Mucosa of rectum (tissue), 2 donors: Measurements from ENCODE around the gene CCDC127.
"Not testable (repeated sequence)": the region's sequence is repeated elsewhere in the genome, so short reads cannot be mapped to it uniquely, and the experiment has no call there.

Experiments used
- H3K27ac ChIP-seq, 2 donors: one replicate each; pipeline ENCODE4 v1.7.0; 2013; ENCODE audit warnings: inconsistent platforms in 2 of 2, low read depth in 2 of 2, low read length in 2 of 2
- H3K27me3 ChIP-seq, 2 donors: one replicate each; pipeline ENCODE4 v1.7.0; 2013; ENCODE audit warnings: low read length in 2 of 2; ENCODE audit not compliant: control insufficient read depth in 2 of 2, insufficient read depth in 2 of 2
- H3K36me3 ChIP-seq, 2 donors: one replicate each; pipeline ENCODE4 v1.7.0; 2013; ENCODE audit warnings: low read length in 2 of 2; ENCODE audit not compliant: control insufficient read depth in 2 of 2, insufficient read depth in 2 of 2
- H3K4me1 ChIP-seq, 2 donors: one replicate each; pipeline ENCODE4 v1.7.0; 2013; ENCODE audit warnings: low read length in 2 of 2, mild to moderate bottlenecking in 1 of 2; ENCODE audit not compliant: control insufficient read depth in 2 of 2, insufficient read depth in 2 of 2
- H3K4me3 ChIP-seq, 2 donors: one replicate each; pipeline ENCODE4 v1.7.0; 2013; ENCODE audit warnings: low read length in 2 of 2
- H3K9ac ChIP-seq, 2 donors: one replicate each; pipeline ENCODE4 v1.7.0; 2013; ENCODE audit warnings: low read length in 2 of 2, low read depth in 1 of 2, mild to moderate bottlenecking in 1 of 2
- H3K9me3 ChIP-seq, 2 donors: one replicate each; pipeline ENCODE4 v1.7.0; 2013; ENCODE audit warnings: low read length in 2 of 2; ENCODE audit not compliant: control insufficient read depth in 2 of 2
- donor health status: healthy.
- donor health status: Normal muscosa, but diverticular disease.

The CCDC127 gene, protein sequence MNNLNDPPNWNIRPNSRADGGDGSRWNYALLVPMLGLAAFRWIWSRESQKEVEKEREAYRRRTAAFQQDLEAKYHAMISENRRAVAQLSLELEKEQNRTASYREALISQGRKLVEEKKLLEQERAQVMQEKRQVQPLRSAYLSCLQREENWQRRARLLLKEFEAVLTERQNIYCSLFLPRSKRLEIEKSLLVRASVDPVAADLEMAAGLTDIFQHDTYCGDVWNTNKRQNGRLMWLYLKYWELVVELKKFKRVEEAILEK

DNA sequence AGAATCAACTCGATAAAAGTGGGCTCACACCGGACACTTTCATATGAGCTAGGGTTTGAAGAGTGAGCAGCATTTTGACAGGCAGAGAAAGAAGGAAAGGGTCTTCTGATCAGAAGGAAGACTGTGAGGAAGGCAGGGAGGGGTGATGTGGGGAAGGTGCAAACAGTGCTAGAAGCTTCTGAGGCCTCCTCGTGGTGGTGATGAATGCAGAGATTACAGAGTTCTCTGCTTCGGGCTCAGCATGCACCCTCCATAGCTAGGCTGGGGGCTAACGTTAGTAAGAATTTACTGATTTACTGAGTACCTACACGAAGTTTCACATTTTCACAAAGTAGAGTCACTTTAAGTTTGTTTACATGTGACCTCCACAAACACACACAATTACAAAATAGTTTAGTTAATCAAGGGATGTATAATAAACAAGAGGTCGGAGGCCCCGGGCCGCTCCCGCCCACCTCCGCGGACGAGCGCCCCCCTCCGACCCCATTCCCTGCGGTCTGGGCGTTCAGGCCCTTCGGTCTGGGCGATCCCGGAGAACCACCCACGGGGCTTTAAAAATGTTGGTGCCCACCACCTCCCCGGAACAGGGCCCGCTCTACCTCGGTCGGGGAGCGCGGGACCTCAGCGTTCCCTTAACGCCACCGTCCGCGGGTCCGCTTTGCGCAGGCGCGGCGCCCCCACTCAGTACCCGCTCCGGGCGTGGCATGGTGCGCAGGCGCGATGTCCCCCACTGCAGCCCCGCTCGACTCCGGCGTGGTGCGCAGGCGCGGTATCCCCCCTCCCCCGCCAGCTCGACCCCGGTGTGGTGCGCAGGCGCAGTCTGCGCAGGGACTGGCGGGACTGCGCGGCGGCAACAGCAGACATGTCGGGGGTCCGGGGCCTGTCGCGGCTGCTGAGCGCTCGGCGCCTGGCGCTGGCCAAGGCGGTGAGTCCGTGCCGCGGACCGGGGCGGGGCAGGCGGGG lies at the start of gene CCDC127, which contains the start of gene SDHA:
Gene CCDC127, minus strand, starts transcription at position 660 of the 963 bp plus-strand sequence. CDS start 1,304 bp downstream, outside the sequence.
Gene SDHA, plus strand, starts transcription at position 827 of the 963 bp plus-strand sequence. Its CDS starts 36 bp downstream, at position 863.
- not testable (repeated sequence) for H3K27me3 ChIP-seq, H3K9me3 ChIP-seq, H3K36me3 ChIP-seq, H3K4me1 ChIP-seq
- Histone ChIP-seq H3K9ac (peak within 1 kb of the TSS; percentile 72 to 95), H3K27ac (peak within 1 kb of the TSS; percentile 84 to 87), H3K4me3 (peak within 1 kb of the TSS; percentile 78 to 87)

DNA sequence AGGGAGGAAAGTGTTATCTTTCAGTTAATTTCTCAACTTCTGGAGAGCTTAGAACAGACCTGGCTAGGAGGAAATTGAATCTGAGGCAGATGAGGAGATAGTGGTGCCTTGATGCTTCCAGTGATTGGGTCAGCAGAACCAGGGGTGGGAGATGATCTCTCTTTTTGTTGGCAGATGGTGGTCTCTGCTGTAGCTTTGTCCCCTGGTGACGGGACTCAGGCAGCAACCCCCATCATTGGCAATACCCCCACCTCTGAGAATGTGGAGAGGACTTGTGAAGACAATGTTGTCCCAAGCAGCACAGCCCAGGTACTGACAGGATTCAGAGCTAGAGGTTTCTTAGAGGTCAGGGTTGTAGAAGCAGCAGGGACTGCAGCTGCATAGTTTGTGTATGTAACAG lies 49.8 kb upstream of the CCDC127 start:
- Histone ChIP-seq H3K4me3 (no peak overlapping the region), H3K4me1 (peaks cover 0 to 4% of the 10 kb centered on the region in 2 donors), H3K9ac (no peak overlapping the region), H3K27ac (no peak overlapping the region), H3K9me3 (no peaks in the 10 kb centered on the region), H3K27me3 (no peaks in the 10 kb centered on the region), H3K36me3 (peaks cover 17 to 24% of the 10 kb centered on the region in 2 donors)

DNA sequence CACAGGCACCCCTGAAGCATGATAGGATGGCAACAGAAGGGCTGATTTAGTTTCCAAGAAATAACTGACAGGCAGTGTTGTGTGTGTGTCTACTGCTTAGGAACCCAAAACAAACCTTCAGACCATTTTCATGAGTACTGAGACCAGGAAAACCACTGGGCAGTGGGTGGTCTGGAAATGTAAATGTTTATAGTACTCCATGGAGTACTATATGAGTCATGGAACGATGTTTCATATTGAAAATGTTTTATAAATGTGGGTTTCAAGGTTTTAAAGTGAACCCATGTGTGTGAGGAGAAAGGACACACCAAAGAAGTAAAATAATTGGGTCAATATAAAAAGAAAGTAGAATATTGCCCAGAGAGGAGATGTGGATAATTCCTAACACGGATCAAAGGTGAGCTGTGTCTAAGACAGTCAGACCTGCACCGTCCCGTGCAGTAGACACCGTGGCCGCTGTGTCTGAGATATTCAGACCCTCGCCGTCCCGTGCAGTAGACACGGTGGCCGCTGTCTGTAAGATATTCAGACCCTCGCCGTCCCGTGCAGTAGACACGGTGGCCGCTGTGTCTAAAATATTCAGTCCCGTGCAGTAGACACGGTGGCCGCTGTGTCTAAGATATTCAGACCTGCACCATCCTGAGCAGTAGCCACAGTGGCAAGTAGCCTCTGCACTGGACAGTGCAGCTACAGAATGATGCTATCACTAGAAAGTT lies 48.5 kb upstream of the CCDC127 start:
- not testable (repeated sequence) for H3K27ac ChIP-seq, H3K27me3 ChIP-seq, H3K4me3 ChIP-seq, H3K4me1 ChIP-seq, H3K9me3 ChIP-seq, H3K9ac ChIP-seq
- peaks cover 17 to 26% of the 10 kb centered on the region in 2 donors for H3K36me3 ChIP-seq

DNA sequence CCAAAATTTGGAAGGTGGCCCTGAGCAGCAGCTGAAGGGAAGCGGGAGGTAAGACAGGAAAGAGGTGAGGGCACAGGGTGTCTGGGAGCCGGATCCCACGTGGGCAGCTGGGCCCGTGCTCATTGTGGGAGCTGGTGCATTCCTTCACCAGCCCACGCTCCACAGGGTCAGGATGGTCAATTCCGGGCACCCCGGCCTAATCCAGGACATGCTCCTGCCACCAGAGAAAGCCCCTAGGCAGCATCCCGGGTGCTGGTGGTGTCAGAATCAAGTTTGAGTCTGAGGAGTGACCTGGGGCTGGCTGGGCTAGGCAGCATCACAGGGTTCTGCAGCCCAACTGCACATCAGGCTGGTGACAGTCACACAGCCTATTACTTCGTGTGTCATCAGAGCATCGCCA lies 46.4 kb upstream of the CCDC127 start:
- no peak overlapping the region for H3K4me3 ChIP-seq
- H3K36me3 ChIP-seq = peaks cover 17 to 26% of the 10 kb centered on the region in 2 donors
- H3K27me3 ChIP-seq = no peaks in the 10 kb centered on the region
- no peaks in the 10 kb centered on the region for H3K9me3 ChIP-seq
- H3K27ac ChIP-seq = no peak overlapping the region
- no peak overlapping the region for H3K9ac ChIP-seq
- no peaks in the 10 kb centered on the region for H3K4me1 ChIP-seq

DNA sequence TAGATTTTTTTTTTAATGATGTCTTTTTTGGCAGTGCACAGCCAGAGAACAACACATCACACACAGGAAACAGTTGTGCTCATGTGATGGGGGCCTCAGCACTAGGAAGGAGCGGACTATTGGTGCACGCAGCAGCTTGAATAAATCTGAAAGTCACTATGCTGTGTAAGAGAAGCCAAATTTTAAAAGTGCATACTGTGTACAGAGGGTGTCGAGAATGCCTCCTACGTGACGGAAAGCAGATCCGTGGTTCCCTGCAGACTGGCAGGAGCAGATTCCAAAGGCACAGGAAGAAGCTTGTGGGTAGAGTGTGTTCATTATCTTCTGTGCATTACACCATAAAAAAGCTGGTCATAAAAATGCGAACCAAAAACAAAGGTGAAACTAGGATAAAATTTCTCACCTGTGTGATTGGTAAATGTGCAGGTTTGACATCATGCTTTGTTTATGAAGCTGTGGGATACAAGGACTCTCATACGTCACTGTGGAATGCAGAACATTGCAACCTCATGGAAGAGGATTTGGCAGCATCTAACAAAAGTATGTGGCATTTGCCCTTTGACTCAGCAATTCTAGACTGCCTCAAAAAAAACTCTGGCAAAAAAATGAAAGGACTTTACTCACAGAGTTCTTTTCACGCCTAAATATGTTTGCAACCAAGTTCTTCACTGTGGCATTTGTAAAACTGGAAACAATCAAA lies 45.5 kb upstream of the CCDC127 start:
- not testable (repeated sequence) for H3K27ac ChIP-seq, H3K4me1 ChIP-seq, H3K9ac ChIP-seq, H3K4me3 ChIP-seq, H3K9me3 ChIP-seq, H3K27me3 ChIP-seq
- H3K36me3 ChIP-seq = peaks cover 17 to 26% of the 10 kb centered on the region in 2 donors

DNA sequence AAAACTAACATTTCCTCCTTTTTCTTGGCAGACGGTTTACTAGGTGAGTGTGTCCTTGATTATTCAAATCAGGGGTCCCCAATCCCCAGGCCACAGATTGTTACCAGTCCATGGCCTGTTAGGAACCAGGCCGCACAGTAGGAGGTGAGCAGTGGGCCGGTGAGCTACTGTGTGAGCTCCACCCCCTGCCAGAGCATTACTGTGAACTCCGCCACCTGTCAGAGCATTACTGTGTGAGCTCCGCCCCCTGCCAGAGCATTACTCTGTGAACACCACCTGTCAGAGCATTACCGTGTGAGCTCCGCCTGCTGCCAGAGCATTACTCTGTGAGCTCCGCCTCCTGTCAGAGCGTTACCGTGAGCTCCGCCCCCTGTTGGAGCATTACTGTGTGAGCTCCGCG lies 39.2 kb upstream of the CCDC127 start:
- peak overlapping the region in 1 of 2 donors; percentile 38 for H3K27ac ChIP-seq
- peaks cover 0 to 10% of the 10 kb centered on the region in 2 donors for H3K4me1 ChIP-seq
- no peak overlapping the region for H3K4me3 ChIP-seq
- H3K36me3 ChIP-seq = peaks cover 18 to 24% of the 10 kb centered on the region in 2 donors
- H3K9ac ChIP-seq = no peak overlapping the region
- H3K27me3 ChIP-seq = no peaks in the 10 kb centered on the region
- no peaks in the 10 kb centered on the region for H3K9me3 ChIP-seq

DNA sequence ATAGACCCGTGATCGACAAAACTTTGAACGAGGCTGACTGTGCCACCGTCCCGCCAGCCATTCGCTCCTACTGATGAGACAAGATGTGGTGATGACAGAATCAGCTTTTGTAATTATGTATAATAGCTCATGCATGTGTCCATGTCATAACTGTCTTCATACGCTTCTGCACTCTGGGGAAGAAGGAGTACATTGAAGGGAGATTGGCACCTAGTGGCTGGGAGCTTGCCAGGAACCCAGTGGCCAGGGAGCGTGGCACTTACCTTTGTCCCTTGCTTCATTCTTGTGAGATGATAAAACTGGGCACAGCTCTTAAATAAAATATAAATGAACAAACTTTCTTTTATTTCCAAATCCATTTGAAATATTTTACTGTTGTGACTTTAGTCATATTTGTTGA lies 38.4 kb upstream of the CCDC127 start:
- not testable (repeated sequence) for H3K27ac ChIP-seq, H3K27me3 ChIP-seq, H3K4me3 ChIP-seq, H3K9me3 ChIP-seq, H3K9ac ChIP-seq
- Histone ChIP-seq H3K36me3 (peaks cover 18 to 23% of the 10 kb centered on the region in 2 donors), H3K4me1 (peaks cover 0 to 10% of the 10 kb centered on the region in 2 donors)

DNA sequence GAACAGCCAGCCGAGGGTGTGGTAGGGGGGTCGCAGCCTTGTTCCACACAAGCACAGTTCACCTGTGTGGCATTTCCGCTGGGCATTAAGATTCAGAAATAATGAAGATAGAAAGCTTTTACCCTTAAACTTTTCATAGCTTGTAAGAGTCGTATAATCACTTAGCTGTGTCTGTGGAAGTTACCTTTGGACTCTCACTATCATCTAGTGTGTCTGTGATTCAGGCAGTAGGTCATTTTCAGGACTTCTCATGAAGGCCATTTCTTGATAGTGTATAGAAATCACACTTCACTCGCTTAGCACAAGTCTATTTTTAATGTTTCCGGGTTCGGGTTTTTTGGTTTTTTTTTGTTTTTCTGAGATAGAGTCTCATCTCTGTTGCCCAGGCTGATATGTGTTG lies 37.2 kb upstream of the CCDC127 start:
- not testable (repeated sequence) for H3K4me3 ChIP-seq, H3K9me3 ChIP-seq, H3K9ac ChIP-seq, H3K27me3 ChIP-seq
- H3K36me3 ChIP-seq = peaks cover 18 to 23% of the 10 kb centered on the region in 2 donors
- H3K4me1 ChIP-seq = peaks cover 0 to 10% of the 10 kb centered on the region in 2 donors
- H3K27ac ChIP-seq = peak overlapping the region; percentile 32 to 42

DNA sequence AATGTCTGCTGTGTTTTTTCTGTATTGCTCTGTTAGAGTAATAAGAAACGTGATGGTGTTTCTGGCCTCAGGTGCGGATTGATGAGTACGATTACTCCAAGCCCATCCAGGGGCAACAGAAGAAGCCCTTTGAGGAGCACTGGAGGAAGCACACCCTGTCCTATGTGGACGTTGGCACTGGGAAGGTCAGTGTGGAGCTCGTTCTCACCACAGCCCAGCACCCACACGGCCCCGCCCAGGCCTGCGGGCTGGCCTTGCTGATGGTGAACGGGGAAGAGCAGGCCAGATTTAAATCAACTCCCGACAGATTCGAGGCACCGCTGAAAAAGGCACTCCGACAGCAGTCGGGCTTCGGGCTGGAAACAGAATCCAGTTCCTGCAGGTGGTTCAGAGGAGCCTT lies 36.4 kb upstream of the CCDC127 start:
- H3K4me3 ChIP-seq, H3K9ac ChIP-seq, H3K27me3 ChIP-seq, H3K9me3 ChIP-seq: not testable (repeated sequence)
- Histone ChIP-seq H3K27ac (peak overlapping the region in 1 of 2 donors; percentile 26), H3K36me3 (peaks cover 18 to 23% of the 10 kb centered on the region in 2 donors), H3K4me1 (peaks cover 0 to 10% of the 10 kb centered on the region in 2 donors)
